Central memory CD8-positive, alpha-beta T cell (primary cell): ENCODE results near the gene PARD3.

Source experiments
- ATAC-seq: fragments of 150-1000 bp; cut with Tn5 transposase; replicated peaks from 2 replicates; pipeline ENCODE4 v1.10.0; 2022; ENCODE audit warnings: mild to moderate bottlenecking, moderate FRiP score, moderate number of reproducible peaks; ENCODE audit not compliant: poor library complexity, severe bottlenecking; ENCODE audit errors: extremely low read depth
- DNase-seq, 2 donors: peaks; one replicate each; pipeline ENCODE4 v3.0.0; 2021; ENCODE audit warnings: low spot score in 2 of 2
- H3K27ac Mint-ChIP-seq: one replicate; pipeline ENCODE4 v1.8.0; 2022; ENCODE audit warnings: low read depth, mild to moderate bottlenecking, moderate library complexity, mixed read lengths
- H3K27me3 Mint-ChIP-seq: one replicate; pipeline ENCODE4 v1.8.0; 2022; ENCODE audit warnings: mixed read lengths
- H3K36me3 Mint-ChIP-seq: one replicate; pipeline ENCODE4 v1.8.0; 2022; ENCODE audit warnings: mild to moderate bottlenecking, moderate library complexity, mixed read lengths; ENCODE audit not compliant: insufficient read depth
- H3K4me1 Mint-ChIP-seq: one replicate; pipeline ENCODE4 v1.8.0; 2022; ENCODE audit warnings: mixed read lengths
- H3K4me3 Mint-ChIP-seq: one replicate; pipeline ENCODE4 v1.8.0; 2022; ENCODE audit warnings: mild to moderate bottlenecking, moderate library complexity, mixed read lengths
- H3K9me3 Mint-ChIP-seq: one replicate; pipeline ENCODE4 v1.8.0; 2022; ENCODE audit warnings: mixed read lengths

PARD3 gene

DNA sequence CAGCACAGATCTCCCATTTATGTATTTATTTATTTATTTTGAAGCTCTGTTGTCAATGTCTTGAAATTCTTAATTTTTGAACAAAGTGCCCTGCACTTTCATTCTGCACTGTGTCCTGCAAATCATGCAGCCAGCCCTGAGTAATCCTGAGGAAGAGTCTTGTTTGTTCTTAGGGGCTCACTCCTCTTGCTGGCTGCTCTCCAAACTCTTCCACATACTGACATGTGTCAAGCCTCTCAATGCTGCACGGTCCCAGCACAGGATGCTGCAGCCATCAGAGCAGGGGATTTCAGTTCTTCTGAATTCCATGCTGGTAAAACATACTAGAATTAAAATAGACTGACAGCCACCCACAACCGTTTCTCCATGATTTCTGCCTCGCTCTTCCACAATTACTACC, 207.2 kb downstream of the PARD3 start:
- Mint-ChIP-seq H3K4me3 (no peak overlapping the region), H3K27me3 (no peaks in the 10 kb centered on the region), H3K9me3 (no peaks in the 10 kb centered on the region), H3K36me3 (no peaks in the 10 kb centered on the region), H3K4me1 (no peaks in the 10 kb centered on the region), H3K27ac (no peak overlapping the region)
- DNase-seq (no peak), ATAC-seq (no peak)

DNA sequence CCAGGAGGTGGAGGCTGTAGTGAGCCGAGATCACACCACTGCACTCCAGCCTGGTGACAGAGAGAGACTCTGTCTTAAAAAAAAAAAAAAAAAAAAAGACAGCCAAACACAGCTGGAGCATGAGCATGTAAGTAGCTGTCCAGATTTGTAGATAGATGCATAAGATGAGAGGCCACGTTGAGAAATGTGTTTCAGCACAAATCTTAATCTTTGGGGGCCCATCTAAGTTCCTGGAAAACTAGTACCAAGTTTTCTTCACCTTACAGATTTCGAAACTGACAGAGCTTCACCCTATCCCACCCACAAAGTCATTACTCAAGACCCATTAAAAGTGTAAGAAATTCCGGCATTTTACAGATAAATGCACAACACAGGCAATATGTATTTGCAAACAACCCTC, 208.2 kb downstream of the PARD3 start:
- Mint-ChIP-seq H3K9me3 (no peaks in the 10 kb centered on the region), H3K4me1 (no peaks in the 10 kb centered on the region), H3K4me3 (no peak overlapping the region), H3K27me3 (no peaks in the 10 kb centered on the region), H3K36me3 (no peaks in the 10 kb centered on the region), H3K27ac (no peak overlapping the region)
- no peak for ATAC-seq
- DNase-seq: no peak

GRCh38 chr10:34602478-34602877, 212.6 kb downstream of the PARD3 start:
- Mint-ChIP-seq H3K27me3 (peaks cover 9% of the 10 kb centered on the region), H3K27ac (no peak overlapping the region)

DNA sequence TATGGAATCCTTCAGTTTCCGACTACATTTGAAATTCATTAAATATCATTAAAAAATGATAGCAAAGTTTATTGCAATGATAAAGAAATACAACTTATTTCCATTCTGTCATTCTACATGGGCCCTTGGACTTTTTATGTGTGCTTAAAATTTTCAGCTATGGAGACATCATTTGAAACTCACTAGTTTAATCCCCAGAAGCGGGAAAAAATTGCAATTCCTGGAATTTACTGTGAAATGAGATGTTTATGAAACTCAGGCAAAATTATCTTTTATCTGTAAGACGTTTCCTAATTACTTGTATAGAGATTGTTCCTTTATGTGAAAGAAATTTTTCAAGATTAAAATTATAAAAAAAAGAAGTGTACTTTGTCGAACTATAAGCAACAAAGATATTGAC, 213.4 kb downstream of the PARD3 start:
- H3K4me1 Mint-ChIP-seq: no peaks in the 10 kb centered on the region
- H3K27ac Mint-ChIP-seq: no peak overlapping the region

More at GRCh38 chr10:34602478-34602877, 212.6 kb downstream of the PARD3 start:
- Mint-ChIP-seq H3K9me3 (no peaks in the 10 kb centered on the region), H3K36me3 (no peaks in the 10 kb centered on the region), H3K4me3 (no peak overlapping the region), H3K4me1 (no peaks in the 10 kb centered on the region)
- ATAC-seq: no peak
- no peak for DNase-seq

DNA sequence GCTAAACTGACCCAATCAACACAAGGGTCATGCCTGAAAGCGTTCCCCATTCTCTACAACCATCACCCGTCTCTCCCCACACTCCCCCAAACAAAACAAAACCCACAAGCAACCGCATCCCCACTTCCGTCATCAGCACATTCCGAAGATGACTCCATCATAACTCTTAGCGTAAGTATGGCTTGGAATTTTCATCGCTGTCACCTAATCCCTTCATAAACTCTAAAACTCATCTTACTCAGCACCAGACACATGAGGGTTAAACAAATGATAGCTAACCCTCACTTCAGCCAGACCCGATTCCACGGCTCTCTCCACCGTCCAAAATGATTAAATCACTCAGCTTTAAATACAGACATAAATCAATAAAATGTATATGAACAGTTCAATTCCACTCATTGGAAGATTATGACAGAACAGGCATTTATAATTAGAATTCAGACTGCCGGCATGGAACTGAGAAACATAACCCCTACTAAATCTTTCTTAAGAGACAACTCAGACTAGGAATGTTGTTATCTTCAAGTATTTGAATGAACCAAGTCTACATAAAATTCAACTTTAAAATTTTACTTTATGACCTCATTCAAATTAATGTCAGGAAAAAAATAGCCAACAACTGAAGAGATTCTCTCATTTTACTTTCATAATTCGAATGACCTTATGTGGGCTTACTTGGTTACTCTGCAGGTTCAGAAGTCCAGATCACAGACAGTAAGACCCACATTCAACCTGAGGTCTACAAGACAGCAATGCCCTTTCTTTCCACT, 215.9 kb downstream of the PARD3 start:
- ATAC-seq: no peak
- no peak for DNase-seq

More for the DNA sequence above, 213.4 kb downstream of the PARD3 start:
- ATAC-seq: no peak
- no peaks in the 10 kb centered on the region for H3K9me3 Mint-ChIP-seq
- H3K4me3 Mint-ChIP-seq: no peak overlapping the region
- no peak for DNase-seq
- H3K27me3 Mint-ChIP-seq: peaks cover 9% of the 10 kb centered on the region
- no peaks in the 10 kb centered on the region for H3K36me3 Mint-ChIP-seq

GRCh38 chr10:34596351-34596750, 218.7 kb downstream of the PARD3 start:
- DNase-seq (no peak), ATAC-seq (no peak)
- Mint-ChIP-seq H3K9me3 (no peaks in the 10 kb centered on the region), H3K36me3 (no peaks in the 10 kb centered on the region), H3K4me3 (no peak overlapping the region), H3K27ac (no peak overlapping the region), H3K27me3 (peaks cover 9% of the 10 kb centered on the region), H3K4me1 (no peaks in the 10 kb centered on the region)

More for the DNA sequence above, 215.9 kb downstream of the PARD3 start:
- Mint-ChIP-seq H3K27me3 (peaks cover 9% of the 10 kb centered on the region), H3K4me1 (no peaks in the 10 kb centered on the region), H3K36me3 (no peaks in the 10 kb centered on the region), H3K9me3 (no peaks in the 10 kb centered on the region), H3K4me3 (no peak overlapping the region), H3K27ac (no peak overlapping the region)

GRCh38 chr10:34593930-34594329, 221.2 kb downstream of the PARD3 start:
- no peaks in the 10 kb centered on the region for H3K4me1 Mint-ChIP-seq
- H3K36me3 Mint-ChIP-seq: no peaks in the 10 kb centered on the region
- H3K4me3 Mint-ChIP-seq: no peak overlapping the region
- DNase-seq (no peak), ATAC-seq (no peak)
- H3K9me3 Mint-ChIP-seq: no peaks in the 10 kb centered on the region
- H3K27me3 Mint-ChIP-seq: peaks cover 4% of the 10 kb centered on the region
- no peak overlapping the region for H3K27ac Mint-ChIP-seq

GRCh38 chr10:34593374-34593890, 221.7 kb downstream of the PARD3 start:
- Mint-ChIP-seq H3K36me3 (no peaks in the 10 kb centered on the region), H3K27me3 (no peaks in the 10 kb centered on the region), H3K27ac (no peak overlapping the region), H3K9me3 (no peaks in the 10 kb centered on the region), H3K4me3 (no peak overlapping the region), H3K4me1 (no peaks in the 10 kb centered on the region)
- ATAC-seq (no peak), DNase-seq (no peak)

- Mint-ChIP-seq H3K4me3 (no peak overlapping the region), H3K27me3 (no peaks in the 10 kb centered on the region), H3K27ac (no peak overlapping the region), H3K36me3 (no peaks in the 10 kb centered on the region), H3K9me3 (no peaks in the 10 kb centered on the region), H3K4me1 (no peaks in the 10 kb centered on the region)
- no peak for ATAC-seq
- no peak for DNase-seq
These were observed 224.3 kb downstream of the PARD3 start for GRCh38 chr10:34590793-34591192.

- Mint-ChIP-seq H3K4me1 (no peaks in the 10 kb centered on the region), H3K9me3 (no peaks in the 10 kb centered on the region), H3K4me3 (no peak overlapping the region), H3K27me3 (no peaks in the 10 kb centered on the region), H3K27ac (no peak overlapping the region), H3K36me3 (peaks cover 1% of the 10 kb centered on the region)
- ATAC-seq (no peak), DNase-seq (no peak)
These were observed 225.8 kb downstream of the PARD3 start for GRCh38 chr10:34589275-34589674.

DNA sequence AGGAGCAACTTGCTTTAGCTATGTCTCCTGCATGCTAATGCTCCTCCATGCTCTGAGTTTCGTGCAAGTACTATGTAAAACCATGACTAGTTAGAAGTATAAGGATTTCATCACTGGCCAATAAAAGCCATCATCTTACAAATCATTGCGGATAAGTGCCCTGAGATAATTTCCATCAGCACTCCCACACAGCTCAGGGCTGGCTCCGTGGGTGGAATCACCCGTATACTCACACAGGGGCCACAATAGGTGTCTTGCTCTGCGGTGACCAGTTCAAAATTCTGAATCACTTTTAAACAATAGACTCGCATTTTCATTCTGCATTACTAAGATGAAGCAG, 227.4 kb downstream of the PARD3 start:
- ATAC-seq: no peak
- no peaks in the 10 kb centered on the region for H3K9me3 Mint-ChIP-seq
- H3K27ac Mint-ChIP-seq: no peak overlapping the region
- no peaks in the 10 kb centered on the region for H3K4me1 Mint-ChIP-seq
- no peaks in the 10 kb centered on the region for H3K27me3 Mint-ChIP-seq
- DNase-seq: no peak
- H3K36me3 Mint-ChIP-seq: peaks cover 1% of the 10 kb centered on the region
- no peak overlapping the region for H3K4me3 Mint-ChIP-seq

GRCh38 chr10:34587002-34587679, 228.0 kb downstream of the PARD3 start:
- H3K27me3 Mint-ChIP-seq: no peaks in the 10 kb centered on the region
- ATAC-seq (no peak), DNase-seq (no peak)
- H3K4me3 Mint-ChIP-seq: no peak overlapping the region
- peaks cover 1% of the 10 kb centered on the region for H3K36me3 Mint-ChIP-seq
- no peaks in the 10 kb centered on the region for H3K9me3 Mint-ChIP-seq
- H3K27ac Mint-ChIP-seq: no peak overlapping the region
- H3K4me1 Mint-ChIP-seq: no peaks in the 10 kb centered on the region
